GM12878 (cell line): ENCODE results near the gene RIC3. TPM values are rescaled to one million over a fixed set of nuclear protein-coding genes. Genes with fewer than 3 reads are reported as not detected.

Experiments used
- ATAC-seq: fragments of 200-7000 bp; cut with Tn5 transposase; 3 replicates; pipeline ENCODE4 v1.9.1; 2020; ENCODE audit warnings: mild to moderate bottlenecking, moderate library complexity
- BruUV-seq: library from RNA; stranded (reverse); fragments of 400-500 nt; replicated peaks from 2 replicates; lab custom pipeline; 2021; lab: Mats Ljungman, UMichigan
- CTCF ChIA-PET: fragments of 300-600 bp; sonication (Branson Sonifier 250); formaldehyde crosslinking; extraction: SDS; loops from one replicate; lab custom pipeline; 2021; ENCODE audit warnings: inconsistent platforms; lab: Yijun Ruan, JAX
- POLR2A ChIA-PET: fragments of 350-600 bp; formaldehyde crosslinking; extraction: SDS; loops from one replicate; lab custom pipeline; 2021; ENCODE audit warnings: inconsistent platforms; lab: Charles Lee
- RAD21 ChIA-PET: fragments of 300-600 bp; sonication (Branson Sonifier 250); formaldehyde crosslinking; loops from one replicate; lab custom pipeline; 2023; ENCODE audit warnings: antibody characterized with exemption; ENCODE audit not compliant: unreplicated experiment; lab: Charles Lee
- SMC1A ChIA-PET: fragments of 300-600 bp; sonication (Branson Sonifier 250); formaldehyde crosslinking; loops from one replicate; lab custom pipeline; 2023; ENCODE audit not compliant: unreplicated experiment, uncharacterized antibody; lab: Charles Lee
- DNase-seq: peaks from one replicate; pipeline ENCODE4 v3.0.0-alpha.2; 2011; ENCODE audit warnings: low read depth, low spot score
- FAIRE-seq: peaks from 3 replicates; lab custom pipeline; 2011; peaks lifted over from hg19 to GRCh38; lab: Jason Lieb, UNC
- H2AFZ ChIP-seq: 2 replicates; pipeline ENCODE4 v1.6.0; 2011; ENCODE audit warnings: low read depth, low read length, control low read depth; ENCODE audit not compliant: control insufficient read depth
- H3K27ac ChIP-seq: 2 replicates; pipeline ENCODE4 v1.5.1; 2011; ENCODE audit warnings: control low read depth; ENCODE audit not compliant: control insufficient read depth, insufficient read depth
- H3K27me3 ChIP-seq, 2 experiments: replicated peaks in 1 of 2; 2 replicates each; pipeline versions ENCODE4 v1.6.0 to v1.6.1; 2011; ENCODE audit warnings: low read length in 1 of 2; ENCODE audit not compliant: control insufficient read depth in 2 of 2, insufficient read depth in 2 of 2
- H3K36me3 ChIP-seq, 2 experiments: 2 replicates each; pipeline ENCODE4 v1.5.1; 2011; ENCODE audit warnings: low read length in 1 of 2; ENCODE audit not compliant: control insufficient read depth in 2 of 2, insufficient read depth in 2 of 2
- H3K4me1 ChIP-seq: 2 replicates; pipeline ENCODE4 v1.6.1; 2011; ENCODE audit warnings: mild to moderate bottlenecking, low read length, moderate library complexity, mixed read lengths; ENCODE audit not compliant: control insufficient read depth, insufficient read depth
- H3K4me2 ChIP-seq: 2 replicates; pipeline ENCODE4 v1.6.0; 2011; ENCODE audit warnings: control low read depth; ENCODE audit not compliant: control insufficient read depth, insufficient read depth
- H3K4me3 ChIP-seq: fragments of 200-600 bp; sonication (generic); 2 replicates; pipeline ENCODE4 v1.5.1; 2016
- H3K79me2 ChIP-seq: 2 replicates; pipeline ENCODE4 v1.6.0; 2011; ENCODE audit warnings: low read length; ENCODE audit not compliant: control insufficient read depth, insufficient read depth
- H3K9ac ChIP-seq: 2 replicates; pipeline ENCODE4 v1.8.0; 2011; ENCODE audit warnings: low read length, control low read depth, mixed read lengths; ENCODE audit not compliant: control insufficient read depth, insufficient read depth
- H3K9me3 ChIP-seq: replicated peaks from 3 replicates; pipeline ENCODE4 v1.5.1; 2011; ENCODE audit warnings: mild to moderate bottlenecking, low read length; ENCODE audit not compliant: control insufficient read depth, insufficient read depth
- H4K20me1 ChIP-seq: 2 replicates; pipeline ENCODE4 v1.6.0; 2011; ENCODE audit not compliant: control insufficient read depth, insufficient read depth
- ESRRA ChIP-seq: IDR thresholded peaks from 2 replicates; pipeline ENCODE4 v1.6.1; 2012; ENCODE audit warnings: mild to moderate bottlenecking, low read length, improper control_type of control experiment
- ETV6 ChIP-seq, 2 experiments: fragments of 450-650 bp in 1 of 2; IDR thresholded peaks in 1 of 2; conservative IDR thresholded peaks in 1 of 2; 2 replicates each; pipeline ENCODE4 v1.6.1; 2014; ENCODE audit warnings: antibody characterized with exemption in 1 of 2, borderline replicate concordance in 1 of 2, low read depth in 1 of 2, mild to moderate bottlenecking in 1 of 2, moderate library complexity in 1 of 2
- EZH2 ChIP-seq: IDR thresholded peaks from 2 replicates; pipeline ENCODE4 v1.6.1; 2012; ENCODE audit warnings: low read depth, mild to moderate bottlenecking, control low read depth, inconsistent platforms, low read length, borderline replicate concordance; ENCODE audit not compliant: control insufficient read depth
- HDAC2 ChIP-seq: fragments of 200-600 bp; sonication (generic); IDR thresholded peaks from 2 replicates; pipeline ENCODE4 v1.6.1; 2017
- IKZF1 ChIP-seq: fragments of 450-650 bp; conservative IDR thresholded peaks from 2 replicates; pipeline ENCODE4 v1.6.1; 2017; ENCODE audit warnings: antibody characterized with exemption, mild to moderate bottlenecking
- MXI1 ChIP-seq: fragments of 150-350 bp; IDR thresholded peaks from 2 replicates; pipeline ENCODE4 v1.6.1; 2011; ENCODE audit warnings: low read depth, mild to moderate bottlenecking, inconsistent platforms, low read length, improper control_type of control experiment
- NKRF ChIP-seq: fragments of 450-650 bp; conservative IDR thresholded peaks from 2 replicates; pipeline ENCODE4 v1.6.1; 2017; ENCODE audit warnings: mild to moderate bottlenecking, moderate library complexity
- PBX3 ChIP-seq: IDR thresholded peaks from 2 replicates; pipeline ENCODE4 v1.6.1; 2011; ENCODE audit warnings: mild to moderate bottlenecking, low read depth, low read length, moderate library complexity; ENCODE audit not compliant: insufficient replicate concordance
- PKNOX1 ChIP-seq: fragments of 450-650 bp; IDR thresholded peaks from 2 replicates; pipeline ENCODE4 v1.6.1; 2016; ENCODE audit warnings: mild to moderate bottlenecking
- SMARCA5 ChIP-seq: fragments of 450-650 bp; IDR thresholded peaks from 2 replicates; pipeline ENCODE4 v1.6.1; 2017; ENCODE audit warnings: mild to moderate bottlenecking
- SRF ChIP-seq, 2 experiments: IDR thresholded peaks; 2 replicates each; pipeline ENCODE4 v1.6.1; 2011; ENCODE audit warnings: low read depth in 2 of 2, low read length in 2 of 2, mild to moderate bottlenecking in 1 of 2, moderate library complexity in 1 of 2
- TBL1XR1 ChIP-seq: IDR thresholded peaks from 2 replicates; pipeline ENCODE4 v1.6.1; 2012; ENCODE audit warnings: low read depth, low read length, improper control_type of control experiment
- ZBED1 ChIP-seq: IDR thresholded peaks from 2 replicates; pipeline ENCODE4 v1.6.1; 2016; ENCODE audit warnings: borderline replicate concordance
- ZBTB40 ChIP-seq: fragments of 450-650 bp; IDR thresholded peaks from 2 replicates; pipeline ENCODE4 v1.6.1; 2016; ENCODE audit warnings: mild to moderate bottlenecking, moderate library complexity, borderline replicate concordance
- WGBS: methylation state at CpG from one replicate; pipeline ENCODE4 v1.1.6; 2016; ENCODE audit warnings: low lambda C conversion rate; ENCODE audit not compliant: insufficient replicate concordance, insufficient coverage; ENCODE audit errors: missing lambda C conversion rate; 5-methylcytosine and 5-hydroxymethylcytosine counted together
- in situ Hi-C: fragments of 300-500 bp; cut with MboI; formaldehyde crosslinking; loops from 9 replicates; pipeline ENCODE4 v1.14.3; 2018; ENCODE audit warnings: mixed read lengths
- intact Hi-C: fragments of 100-400 bp; cut with micrococcal nuclease; formaldehyde crosslinking; loops from one replicate; pipeline ENCODE4 v1.14.2; 2022; ENCODE audit not compliant: unreplicated experiment
- polyA plus RNA-seq, 11 experiments: library from polyadenylated mRNA; depleted of rRNA in 4 of 11; unstranded in 6 of 11; stranded (reverse) in 5 of 11; fragments of >200 nt; fragmentation: Nextera tagmentation in 4 of 11; fragmentation: Illumina TruSeq in 1 of 11; extraction: Ambion mirVana in 4 of 11; extraction: Trizol in 1 of 11; gene quantifications; 1 replicate in 1 of 11; 2 replicates in 10 of 11; pipeline versions ENCODE4 v1.2.1 to v1.2.3, GENCODE V29; 2011 to 2016; ENCODE audit warnings: inconsistent platforms in 2 of 11, missing spikeins in 2 of 11, low read depth in 1 of 11
- total RNA-seq, 4 experiments: library from RNA; depleted of rRNA in 3 of 4; stranded (reverse); fragments of >200 nt in 3 of 4; fragmentation: Illumina TruSeq in 1 of 4; extraction: Trizol in 1 of 4; gene quantifications; 2 replicates each; pipeline versions ENCODE4 v1.2.1 to v1.2.3, GENCODE V29; 2013 to 2021

Gene RIC3
- total and polyA plus RNA-seq, 10 of the 15 experiments (the other 5 are each of a cell fraction or from before 2014, with no cell fraction given) = 0.90 to 8.9 (median 2.2) TPM

GRCh38 chr11:8106679-8107078 lies 62.1 kb downstream of the RIC3 start (continued):
- no peak for TF ChIP-seq ZBTB40
- no peak for TF ChIP-seq TBL1XR1
- TF ChIP-seq EZH2 = no peak
- no peak for TF ChIP-seq ESRRA
- no peak for TF ChIP-seq SMARCA5
- no peak for TF ChIP-seq MXI1
- no peak for TF ChIP-seq HDAC2

- H3K9me3 ChIP-seq = no peaks in the 10 kb centered on the region
- H3K9ac ChIP-seq = no peak overlapping the region
- no peak overlapping the region for H3K27ac ChIP-seq
- 31% methylated on average over 3 of the region's 3 CpGs for WGBS
- SMC1A ChIA-PET = interaction anchor here (1.0 kb wide), 1 partner anchor 9 kb away, joined by 3 read pairs; no protein-coding TSS in a partner anchor
- CTCF ChIA-PET = interaction anchor here (1.2 kb wide), 1 partner anchor 73 kb away, joined by 4 read pairs; no protein-coding TSS in a partner anchor
- FAIRE-seq (no peak), DNase-seq (no peak), ATAC-seq (no peak)
- peaks cover 0 to 9% of the 10 kb centered on the region in 2 experiments; a peak in 2 of 4 replicates for H3K36me3 ChIP-seq
- H3K4me1 ChIP-seq = no peaks in the 10 kb centered on the region
- in situ Hi-C loops = no loop called here
- no peak overlapping the region for H3K4me3 ChIP-seq
- H3K4me2 ChIP-seq = no peak overlapping the region
- RAD21 ChIA-PET = no interaction called here
- no peak overlapping the region for H2AFZ ChIP-seq
- BruUV-seq = no TSS peak
- H3K79me2 ChIP-seq = no peaks in the 10 kb centered on the region
- TF ChIP-seq ZBED1 (no peak), SRF (IDR thresholded peaks at IDR 0.05; ENCODE audit: low read depth in 2 of 2, low read length in 2 of 2) (no peak), IKZF1 (no peak), NKRF (no peak), PKNOX1 (no peak), ETV6 (conservative IDR thresholded peaks at IDR 0.05 in 1 of 2, IDR thresholded peaks at IDR 0.05 in 1 of 2; ENCODE audit: borderline replicate concordance in 1 of 2, low read depth in 1 of 2) (no peak), PBX3 (no peak), TBL1XR1 (no peak)
- POLR2A ChIA-PET = no interaction called here
- no peaks in the 10 kb centered on the region for H3K27me3 ChIP-seq
- H4K20me1 ChIP-seq = no peaks in the 10 kb centered on the region
- intact Hi-C loops = no loop called here
These were observed 63.2 kb downstream of the RIC3 start for GRCh38 chr11:8105666-8106065.
